ENCODE data around the gene SYNDIG1. TPM values are rescaled to one million over a fixed set of nuclear protein-coding genes. Genes with fewer than 3 reads are reported as not detected.

The SYNDIG1 gene
- polyA plus RNA-seq, 2 of the 4 experiments (the other 2 are of a cell fraction): 0.96 to 2.6 TPM

DNA sequence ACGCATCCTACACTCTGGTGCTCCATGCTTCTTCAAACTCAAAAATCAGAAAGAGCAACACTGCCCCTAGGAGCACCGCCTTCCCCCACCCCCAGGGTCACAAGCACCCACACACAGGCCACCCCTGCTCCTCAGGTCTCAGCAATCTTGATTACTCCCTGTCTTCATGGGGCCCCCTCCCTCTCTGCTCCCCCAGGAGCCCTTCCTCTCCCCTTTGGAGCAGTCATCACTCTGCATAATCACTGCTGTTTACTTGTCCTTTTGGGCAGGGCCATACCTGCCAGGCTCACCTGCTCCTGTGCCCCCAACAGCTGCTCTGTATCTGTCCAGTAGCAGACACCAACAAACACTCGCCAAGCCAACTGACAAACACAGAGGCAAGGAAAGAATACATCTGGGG, 7.6 kb upstream of the SYNDIG1 start:
- Histone ChIP-seq H3K4me1 (no peaks in the 10 kb centered on the region), H3K4me3 (no peak overlapping the region), H3K9me3 (no peaks in the 10 kb centered on the region), H3K4me2 (no peak overlapping the region), H3K27ac (no peak overlapping the region)
- FAIRE-seq: no peak
- CTCF ChIA-PET: interaction anchor here (1.2 kb wide), 1 partner anchor 21 kb away, joined by 3 read pairs; no protein-coding TSS in a partner anchor
- DNase-seq (ENCODE audit: low read depth in 1 of 2, low spot score in 1 of 2): no peak
- POLR2A ChIA-PET: no interaction called here
- no peak for ATAC-seq
- WGBS (ENCODE audit: missing lambda C conversion rate): 40% methylated on average over 3 of the region's 3 CpGs
- no peak for TF ChIP-seq TFCP2L1 (CRISPR knock-in tag; IDR thresholded peaks at IDR 0.05)
- TF ChIP-seq GATA3 (IDR thresholded peaks at IDR 0.05; ENCODE audit: borderline replicate concordance): no peak
- TF ChIP-seq E2F6 (IDR thresholded peaks at IDR 0.05; ENCODE audit: borderline replicate concordance, low read depth): no peak
- TF ChIP-seq CBX2 (IDR thresholded peaks at IDR 0.05; ENCODE audit: borderline replicate concordance, low read depth): no peak
- no peak for TF ChIP-seq PHF8 (IDR thresholded peaks at IDR 0.05; ENCODE audit: borderline replicate concordance, low read depth)
- TF ChIP-seq RAD21 (conservative IDR thresholded peaks at IDR 0.05 in 1 of 2, IDR thresholded peaks at IDR 0.05 in 1 of 2): no peak
- TF ChIP-seq EP300 (IDR thresholded peaks at IDR 0.05): no peak
- TF ChIP-seq CHD2 (IDR thresholded peaks at IDR 0.05; ENCODE audit: low read length, partially characterized antibody): no peak
- TF ChIP-seq, protein P1, sequence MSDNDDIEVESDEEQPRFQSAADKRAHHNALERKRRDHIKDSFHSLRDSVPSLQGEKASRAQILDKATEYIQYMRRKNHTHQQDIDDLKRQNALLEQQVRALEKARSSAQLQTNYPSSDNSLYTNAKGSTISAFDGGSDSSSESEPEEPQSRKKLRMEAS (IDR thresholded peaks at IDR 0.05): no peak
- TF ChIP-seq CTCF (IDR thresholded peaks at IDR 0.05): no peak
- TF ChIP-seq, protein P2, sequence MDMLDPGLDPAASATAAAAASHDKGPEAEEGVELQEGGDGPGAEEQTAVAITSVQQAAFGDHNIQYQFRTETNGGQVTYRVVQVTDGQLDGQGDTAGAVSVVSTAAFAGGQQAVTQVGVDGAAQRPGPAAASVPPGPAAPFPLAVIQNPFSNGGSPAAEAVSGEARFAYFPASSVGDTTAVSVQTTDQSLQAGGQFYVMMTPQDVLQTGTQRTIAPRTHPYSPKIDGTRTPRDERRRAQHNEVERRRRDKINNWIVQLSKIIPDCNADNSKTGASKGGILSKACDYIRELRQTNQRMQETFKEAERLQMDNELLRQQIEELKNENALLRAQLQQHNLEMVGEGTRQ (IDR thresholded peaks at IDR 0.05): no peak
- no peak for TF ChIP-seq FOXS1 (CRISPR knock-in tag; IDR thresholded peaks at IDR 0.05)
- no peak for TF ChIP-seq MAZ (IDR thresholded peaks at IDR 0.05; ENCODE audit: borderline replicate concordance, low read depth, low read length)
- TF ChIP-seq EHF (CRISPR knock-in tag; IDR thresholded peaks at IDR 0.05): no peak

DNA sequence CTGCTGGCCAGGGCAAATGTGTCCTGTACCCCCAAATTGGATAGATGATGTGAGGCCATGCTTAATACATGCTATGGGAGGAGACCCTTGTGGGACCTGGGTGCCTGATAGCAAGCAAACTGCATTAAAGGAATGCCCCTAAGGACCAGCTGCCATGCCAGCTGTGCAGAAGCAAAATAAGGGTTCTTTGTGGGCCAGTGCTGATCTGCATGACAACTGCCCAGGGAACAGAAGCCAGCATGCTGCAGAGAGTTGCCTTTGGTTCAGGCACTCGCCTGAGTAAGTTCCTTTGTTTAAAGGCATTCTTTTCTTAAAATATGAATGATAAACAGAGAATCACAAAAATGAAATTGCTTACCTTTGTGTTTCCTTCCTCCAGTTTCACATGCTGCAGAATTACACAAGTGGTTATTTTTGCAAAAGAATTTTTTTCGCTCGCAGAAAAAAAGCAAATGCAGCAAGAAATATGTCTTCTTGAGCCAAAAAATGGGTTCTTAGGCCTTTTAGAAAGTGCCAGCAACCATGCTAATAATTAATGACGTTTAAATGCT, 6.9 kb upstream of the SYNDIG1 start:
- no peak for FAIRE-seq
- no peaks in the 10 kb centered on the region for H3K9me3 ChIP-seq
- no peak for ATAC-seq
- POLR2A ChIA-PET: no interaction called here
- 18% methylated on average over 4 of the region's 4 CpGs for WGBS (ENCODE audit: missing lambda C conversion rate)
- H3K27ac ChIP-seq: no peak overlapping the region
- H3K4me1 ChIP-seq: no peaks in the 10 kb centered on the region
- DNase-seq (ENCODE audit: low read depth in 1 of 2, low spot score in 1 of 2): no peak
- CTCF ChIA-PET: interaction anchor here (1.0 kb wide), 1 partner anchor 17 kb away, joined by 5 read pairs; no protein-coding TSS in a partner anchor
- no peak for TF ChIP-seq CTCF (IDR thresholded peaks at IDR 0.05)
- no peak for TF ChIP-seq CBX8 (IDR thresholded peaks at IDR 0.05)
- TF ChIP-seq POLR2A (IDR thresholded peaks at IDR 0.05; ENCODE audit: low read length): no peak
- no peak for TF ChIP-seq MAFK (IDR thresholded peaks at IDR 0.05; ENCODE audit: partially characterized antibody)
- TF ChIP-seq MYC (IDR thresholded peaks at IDR 0.05; ENCODE audit: borderline replicate concordance, low read length): no peak
- no peak for TF ChIP-seq NPAS2 (CRISPR knock-in tag; IDR thresholded peaks at IDR 0.05; ENCODE audit: borderline replicate concordance)
- TF ChIP-seq EHF (CRISPR knock-in tag; IDR thresholded peaks at IDR 0.05): no peak
- no peak overlapping the region for H3K4me3 ChIP-seq
- H3K4me2 ChIP-seq: no peak overlapping the region
